Stimulated activated CD4-positive, alpha-beta T cell treated with anti-CD3 and anti-CD28 coated beads, TNF-alpha, amount 100 ng/mL, for 48 hours (primary cell): ENCODE measurements around the gene UIMC1.

Source experiments
- DNase-seq, 3 donors: peaks; one replicate each; pipeline ENCODE4 v3.0.0-alpha.2; 2020; ENCODE audit warnings: low read depth in 3 of 3

The UIMC1 gene

DNA sequence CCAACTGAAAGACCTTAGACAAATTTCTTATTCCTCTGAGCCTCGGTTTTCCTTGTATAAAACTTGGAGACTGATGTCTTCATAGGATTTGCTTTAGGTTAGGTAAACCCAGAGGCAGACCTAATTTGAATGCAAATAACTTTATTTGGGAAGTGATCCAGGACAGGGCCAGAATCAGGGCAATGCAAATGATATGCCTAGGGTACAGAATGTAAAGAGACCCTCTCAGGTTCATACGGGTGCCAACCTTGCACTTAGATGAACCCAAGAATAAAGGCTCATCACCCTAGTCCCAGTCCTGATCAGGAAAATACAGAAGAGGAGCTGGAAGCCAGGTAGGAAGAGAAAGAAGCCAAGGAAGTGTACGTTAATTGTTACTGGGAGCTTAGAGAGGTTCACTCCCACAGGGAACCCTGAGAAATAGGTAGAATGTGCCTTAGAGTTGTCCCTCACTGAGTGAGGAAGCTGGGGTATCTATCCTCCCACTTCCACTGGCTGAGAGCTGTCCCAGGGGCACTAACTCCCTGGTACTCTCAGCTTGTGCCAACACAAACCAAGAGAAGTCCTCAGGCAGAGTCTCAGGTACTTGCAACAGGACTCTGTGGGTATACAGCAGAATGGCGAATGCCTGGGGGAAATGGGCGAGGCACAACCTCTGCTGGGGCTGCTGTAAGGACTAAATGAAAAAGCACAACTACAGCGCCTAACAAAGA, 104.3 kb downstream of the UIMC1 start:
- DNase-seq, result no peak

DNA sequence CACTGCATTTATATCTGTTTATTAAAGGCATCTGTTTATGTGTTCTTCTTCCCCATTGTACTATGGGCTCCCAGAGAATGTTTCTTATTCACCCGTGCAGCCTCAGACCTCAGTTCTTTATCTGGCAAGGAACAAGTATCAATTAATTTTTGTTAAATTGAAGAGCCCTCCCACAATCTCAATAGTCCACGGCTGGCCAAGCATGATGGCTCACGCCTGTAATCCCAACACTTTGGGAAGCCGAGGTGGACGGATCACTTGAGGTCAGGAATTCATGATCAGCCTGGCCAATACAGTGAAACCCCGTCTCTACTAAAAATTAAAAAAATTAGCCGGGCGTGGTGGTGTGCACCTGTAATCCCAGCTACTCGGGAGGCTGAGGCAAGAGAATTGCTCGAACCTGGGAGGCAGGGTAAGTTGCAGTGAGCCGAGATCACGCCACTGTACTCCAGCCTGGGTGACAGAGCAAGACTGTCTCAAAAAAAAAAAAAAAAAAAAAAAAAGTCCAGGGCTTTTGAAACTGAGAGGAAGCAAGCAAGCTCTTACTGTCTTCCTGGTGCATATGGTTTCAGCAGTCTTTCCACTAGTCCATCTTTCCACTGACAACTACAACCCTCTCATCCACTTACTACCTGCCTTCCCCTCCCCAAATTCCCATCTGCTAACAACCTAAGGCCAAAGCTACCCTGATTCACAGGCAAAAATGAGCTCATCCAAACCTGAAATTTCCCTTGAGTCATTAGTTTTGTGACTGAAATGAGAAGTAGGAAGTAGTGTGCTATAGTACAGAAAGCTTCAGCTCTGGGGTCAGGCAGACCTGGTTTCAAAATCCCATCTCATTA, 105.1 kb downstream of the UIMC1 start:
- peak; percentile 8 to 14 (median 14) for DNase-seq

DNA sequence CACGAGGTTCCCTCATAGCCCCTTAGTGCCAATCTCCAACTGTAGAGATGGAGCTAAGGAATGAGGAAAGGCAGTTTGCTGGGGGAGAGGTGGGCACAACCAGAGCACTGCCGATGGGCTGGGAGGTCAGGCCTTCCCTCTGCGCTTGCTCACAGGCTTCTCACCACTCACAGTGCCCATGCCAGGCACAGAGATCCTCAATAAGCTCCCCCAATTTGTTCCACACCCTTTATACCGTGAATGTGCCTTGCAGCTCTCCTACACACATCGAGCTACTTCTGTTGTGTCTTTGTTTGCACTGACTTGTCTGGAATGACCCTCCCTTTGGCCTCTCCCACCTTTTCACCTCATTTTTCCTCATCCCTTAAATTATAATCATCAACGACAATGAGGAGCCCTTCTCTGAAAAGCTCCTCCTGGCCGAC, 105.8 kb downstream of the UIMC1 start:
- DNase-seq, result no peak

GRCh38 chr5:176899946-176900779, 106.4 kb downstream of the UIMC1 start:
- no peak for DNase-seq

DNA sequence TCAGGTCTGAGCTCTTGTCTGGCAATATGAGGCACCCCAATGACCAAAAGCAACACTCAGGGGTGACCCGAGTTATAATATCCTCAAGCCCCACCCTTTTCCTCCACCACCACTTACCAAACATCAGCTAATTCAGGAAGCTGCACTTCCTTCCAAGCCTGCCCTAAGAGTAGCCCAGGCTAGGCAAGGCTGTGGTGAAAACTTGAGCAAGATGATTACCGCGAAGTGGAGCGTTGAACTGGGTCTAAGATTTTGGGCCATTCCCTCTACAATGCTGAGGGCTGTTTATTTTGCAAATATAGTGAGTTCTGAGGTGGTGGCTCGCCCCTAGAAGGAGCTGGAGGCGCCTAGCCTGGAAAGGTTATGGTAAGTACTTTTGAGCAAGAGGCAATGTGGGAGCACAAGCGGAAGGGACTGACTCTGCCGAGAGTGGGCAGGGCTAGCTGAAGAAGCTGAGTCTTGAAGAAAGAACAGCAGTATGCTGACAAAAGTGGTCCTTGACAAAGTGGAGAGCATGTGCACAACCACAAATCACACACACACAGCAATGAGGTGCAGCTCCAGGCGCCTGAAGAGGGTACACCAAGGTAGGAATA, 107.2 kb downstream of the UIMC1 start, which contains the start of gene HK3:
HK3 (minus strand) TSS at position 51 of the 596 bp plus-strand sequence. CDS start 3,187 bp downstream, outside the sequence.
- no peak for DNase-seq

DNA sequence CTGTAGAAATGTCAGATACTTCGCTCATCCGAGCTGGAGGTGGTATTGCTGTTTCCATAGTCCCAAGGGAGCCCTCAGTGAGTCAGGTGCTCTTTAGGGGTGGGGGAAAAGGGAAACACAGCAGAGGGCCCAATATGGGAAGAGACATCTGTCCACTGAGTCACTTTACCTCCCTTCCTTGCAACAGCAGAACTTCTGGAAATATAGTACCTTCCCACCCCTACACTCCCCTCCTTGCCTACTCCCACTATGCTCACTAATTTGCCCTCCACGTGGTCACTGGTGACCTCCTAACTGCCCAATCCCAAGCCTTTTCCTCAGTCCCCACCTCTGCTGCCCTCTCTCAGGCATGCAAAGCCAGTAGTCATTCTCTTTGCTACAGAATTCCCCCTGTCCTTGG, 109.3 kb downstream of the UIMC1 start:
- no peak for DNase-seq

- DNase-seq, result no peak
These were observed 110.7 kb downstream of the UIMC1 start for GRCh38 chr5:176895831-176896230.

DNA sequence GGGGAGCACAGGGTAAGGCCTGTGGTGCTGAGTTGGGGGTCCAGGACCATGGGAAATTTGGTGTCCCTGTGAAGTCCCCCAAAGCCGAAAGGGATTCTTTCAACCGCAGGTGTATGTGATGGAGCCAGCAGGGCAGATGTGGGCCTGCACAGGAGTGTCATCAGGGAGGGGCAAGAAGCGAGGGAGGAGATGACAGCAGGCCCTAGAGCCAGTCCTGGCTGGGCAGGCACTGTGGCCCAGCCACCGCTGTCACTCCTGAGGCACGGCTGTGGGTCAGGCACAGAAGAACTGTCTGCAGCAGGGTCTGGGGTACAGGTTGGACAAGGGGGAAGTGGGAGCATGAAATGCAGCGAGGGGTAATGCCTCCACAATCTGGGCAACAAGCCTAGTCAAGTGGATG, 112.3 kb downstream of the UIMC1 start:
- no peak for DNase-seq

GRCh38 chr5:176892663-176893062, 113.9 kb downstream of the UIMC1 start:
- no peak for DNase-seq

DNA sequence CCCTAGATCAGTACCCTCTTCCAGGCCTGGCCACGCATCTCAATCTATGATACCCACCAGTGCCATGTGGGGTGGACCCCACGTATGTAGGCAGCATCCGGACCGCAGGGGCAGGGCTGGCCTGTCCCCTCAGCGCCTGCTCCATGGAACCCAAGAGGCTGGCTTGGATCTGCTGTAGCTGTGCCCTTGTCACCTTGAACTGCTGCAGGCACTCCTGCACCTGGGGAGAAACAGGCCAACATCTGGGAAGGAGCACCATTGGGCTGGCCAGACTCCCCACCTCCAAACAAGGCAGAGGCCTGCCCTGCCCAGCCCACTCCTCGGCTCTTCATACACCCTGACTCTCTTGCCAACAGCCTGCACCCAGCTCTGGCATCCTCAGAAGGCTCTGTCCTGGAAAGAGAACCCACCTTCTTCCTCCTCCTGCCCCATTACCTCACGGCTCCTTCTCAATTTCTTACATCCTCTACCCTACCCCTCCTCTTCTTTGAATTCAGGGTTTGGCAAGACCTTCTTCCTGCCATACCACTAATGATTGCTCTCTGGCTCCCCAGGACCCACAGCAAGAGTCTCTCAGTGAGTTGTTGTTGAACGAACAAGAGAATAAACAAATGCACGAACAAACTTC, 115.1 kb downstream of the UIMC1 start:
- no peak for DNase-seq

- DNase-seq, result no peak
These were observed 115.9 kb downstream of the UIMC1 start for GRCh38 chr5:176890455-176891330.

GRCh38 chr5:176889321-176890280, 117.0 kb downstream of the UIMC1 start:
- DNase-seq, result no peak

GRCh38 chr5:176888865-176889165, 117.8 kb downstream of the UIMC1 start:
- DNase-seq, result no peak

- no peak for DNase-seq
These were observed 118.3 kb downstream of the UIMC1 start for GRCh38 chr5:176888016-176888864.

GRCh38 chr5:176887252-176887849, 119.2 kb downstream of the UIMC1 start:
- DNase-seq, result no peak

- no peak for DNase-seq
These were observed 120.0 kb downstream of the UIMC1 start for GRCh38 chr5:176886336-176887251.

DNA sequence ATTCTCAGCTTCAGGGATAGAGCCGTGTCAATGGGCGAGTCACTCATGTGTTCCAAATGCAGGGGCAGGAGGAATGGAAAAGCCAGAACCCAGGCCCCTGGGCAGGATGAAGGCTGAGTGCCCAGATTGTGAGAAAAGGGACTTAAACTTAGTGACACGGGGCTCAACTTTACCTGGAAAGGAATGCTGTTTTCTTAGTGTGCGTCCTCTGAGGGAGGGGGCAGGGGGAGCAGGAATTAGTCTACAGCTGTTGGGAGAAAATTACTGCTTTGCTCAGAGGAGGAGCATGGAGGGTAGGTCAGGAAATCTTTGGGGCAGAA, 122.0 kb downstream of the UIMC1 start:
- no peak for DNase-seq
